ENCODE measurements around the gene MFN1.
"Not testable (repeated sequence)": the region's sequence is repeated elsewhere in the genome, so short reads cannot be mapped to it uniquely, and the experiment has no call there.

Gene MFN1

DNA sequence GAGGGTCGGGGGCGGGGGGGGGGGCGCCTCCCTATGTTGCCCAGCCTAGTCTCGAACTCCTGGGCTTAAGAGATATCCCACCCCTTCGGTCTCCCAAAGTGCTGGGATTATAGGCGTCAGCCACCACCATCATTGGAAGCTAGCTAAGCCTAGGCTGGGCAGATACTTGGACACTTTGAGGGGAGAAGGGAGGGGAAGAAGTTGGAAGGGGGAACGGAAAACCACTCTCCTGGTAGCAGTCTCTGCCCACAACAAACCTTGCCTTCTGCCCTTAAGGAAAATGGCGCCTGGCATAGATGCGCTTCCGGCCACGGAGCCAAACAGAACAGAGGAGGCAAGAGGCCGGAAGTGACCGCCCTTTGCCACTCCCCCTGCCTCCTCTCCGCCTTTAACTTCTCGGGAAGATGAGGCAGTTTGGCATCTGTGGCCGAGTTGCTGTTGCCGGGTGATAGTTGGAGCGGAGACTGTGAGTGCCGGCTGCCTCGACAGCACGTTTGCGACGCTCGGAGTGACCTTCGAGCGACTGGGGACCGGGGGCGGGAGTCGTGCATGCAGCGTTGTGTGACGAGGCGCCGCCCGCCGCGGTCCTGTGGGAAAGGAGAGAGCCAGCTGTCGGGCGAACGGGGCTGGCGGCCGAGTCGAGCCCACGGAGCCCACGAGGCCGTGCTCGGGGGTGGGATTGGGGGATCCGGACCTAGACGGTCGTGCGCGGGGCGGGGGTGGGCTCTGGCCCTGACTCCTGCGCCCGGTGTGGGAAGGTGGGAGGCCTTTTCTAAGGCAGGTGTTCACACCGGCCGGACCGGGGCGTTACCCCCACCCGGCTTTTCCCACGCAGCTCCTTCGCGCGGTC lies at the start of gene MFN1:
Gene MFN1 (plus strand): TSS at position 365 of the 850 bp plus-strand sequence. CDS start 1,143 bp downstream, outside the sequence.
- peak; percentile 99 for DNase-seq (ENCODE audit: low spot score)

- DNase-seq (ENCODE audit: low spot score) = no peak
Measured at GRCh38 chr3:179297971-179298725, 49.4 kb upstream of the MFN1 start.

DNA sequence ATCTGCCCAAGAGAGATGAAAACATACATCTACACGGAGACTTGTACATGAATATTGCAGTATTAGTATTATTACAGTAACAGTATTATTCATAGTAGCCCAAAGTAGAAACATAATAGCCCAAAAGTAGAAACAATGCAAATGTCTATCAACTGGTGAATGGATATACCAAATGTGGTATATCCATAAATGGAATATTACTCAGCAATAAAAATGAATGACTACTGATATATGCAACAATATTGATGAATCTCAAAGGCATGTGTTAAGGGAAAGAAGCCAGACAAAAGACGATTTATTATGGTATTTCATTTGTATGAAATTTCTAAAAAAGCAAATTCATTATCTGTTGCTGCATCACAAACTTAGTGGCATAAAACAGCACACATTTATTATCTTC lies 48.2 kb upstream of the MFN1 start:
- no peak for DNase-seq (ENCODE audit: low spot score)

DNA sequence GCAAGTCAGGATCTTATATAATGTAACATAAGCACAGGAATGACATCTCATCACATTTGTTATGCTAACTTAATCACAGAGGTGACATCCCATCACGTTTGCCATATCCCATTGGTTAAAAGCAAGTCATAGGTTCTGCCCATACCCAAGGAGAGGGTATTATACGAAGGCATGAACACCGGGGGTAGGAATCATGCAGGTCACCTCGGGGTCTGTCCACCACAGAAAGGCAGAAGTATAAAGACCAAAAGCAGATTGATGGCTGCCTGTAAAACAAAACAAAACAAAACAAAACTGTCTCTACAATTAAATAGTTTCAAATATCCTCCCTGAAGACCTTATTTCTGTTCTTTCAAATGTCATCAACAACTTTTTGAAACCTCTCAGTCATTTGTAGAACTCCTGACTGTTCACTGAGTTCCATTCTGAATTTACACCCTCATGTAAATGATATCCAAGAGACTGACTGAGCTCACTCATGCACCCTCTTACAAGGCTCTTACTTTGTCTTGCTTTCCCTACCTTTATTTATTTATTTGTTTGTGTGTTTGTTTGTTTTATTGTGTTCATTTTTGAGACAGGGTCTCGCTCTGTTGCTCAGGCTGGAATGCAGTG lies 47.4 kb upstream of the MFN1 start:
- no peak for DNase-seq (ENCODE audit: low spot score)

DNA sequence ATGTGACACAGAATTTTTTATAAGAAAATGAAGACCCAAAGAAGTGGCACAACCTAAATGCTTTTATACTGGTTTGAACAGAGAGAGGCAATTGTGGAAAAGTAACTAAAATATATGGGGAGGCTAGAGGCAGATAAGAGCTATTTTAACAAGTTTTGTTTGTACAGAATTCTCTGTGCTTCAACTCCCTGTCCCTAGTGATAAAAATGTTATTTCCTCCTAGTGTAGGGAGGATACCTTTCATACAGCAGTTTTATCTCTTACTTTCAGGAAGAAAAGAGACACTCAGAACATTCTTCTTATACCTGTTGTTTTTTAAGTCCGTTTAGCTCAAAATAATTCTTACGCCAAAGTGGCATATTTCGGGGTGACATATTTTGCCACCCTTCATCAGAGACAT lies 45.9 kb upstream of the MFN1 start:
- DNase-seq (ENCODE audit: low spot score) = no peak

DNA sequence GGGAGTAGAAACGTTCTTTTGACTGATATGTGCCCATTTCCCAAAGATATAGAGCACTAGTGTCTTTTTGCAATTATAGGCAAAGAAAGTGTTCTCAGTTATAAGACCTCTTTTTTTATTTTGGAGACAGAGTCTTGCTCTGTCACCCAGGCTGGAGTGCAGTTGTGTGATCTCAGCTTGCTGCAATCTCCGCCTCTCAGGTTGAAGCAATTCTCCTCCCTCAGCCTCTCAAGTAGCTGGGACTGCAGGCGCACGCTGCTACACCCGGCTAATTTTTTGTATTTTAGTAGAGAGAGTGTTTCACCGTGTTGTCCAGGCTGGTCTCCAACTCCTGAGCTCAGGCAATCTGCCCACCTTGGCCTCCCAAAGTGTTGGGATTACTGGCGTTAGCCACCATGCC lies 45.4 kb upstream of the MFN1 start:
- no peak for DNase-seq (ENCODE audit: low spot score)

DNA sequence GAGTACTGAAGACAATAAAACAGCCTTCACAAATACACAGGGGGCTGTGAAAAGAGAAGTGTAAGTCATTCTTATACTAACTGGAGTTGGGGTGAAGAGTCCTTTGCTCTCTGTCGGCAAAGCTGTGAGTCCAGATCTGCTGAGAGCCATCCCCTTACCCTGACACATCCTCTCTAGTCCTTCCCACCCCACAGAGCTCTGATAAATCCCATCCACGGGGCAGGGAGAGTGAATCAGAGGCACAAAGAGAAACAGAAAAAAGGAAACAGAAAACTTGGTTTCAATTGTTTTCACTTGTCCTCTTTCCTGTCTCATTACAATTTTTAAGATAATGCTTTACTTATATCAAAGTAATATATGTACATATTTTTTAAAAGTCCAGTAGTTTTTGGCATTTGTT lies 42.9 kb upstream of the MFN1 start:
- no peak for DNase-seq (ENCODE audit: low spot score)

DNA sequence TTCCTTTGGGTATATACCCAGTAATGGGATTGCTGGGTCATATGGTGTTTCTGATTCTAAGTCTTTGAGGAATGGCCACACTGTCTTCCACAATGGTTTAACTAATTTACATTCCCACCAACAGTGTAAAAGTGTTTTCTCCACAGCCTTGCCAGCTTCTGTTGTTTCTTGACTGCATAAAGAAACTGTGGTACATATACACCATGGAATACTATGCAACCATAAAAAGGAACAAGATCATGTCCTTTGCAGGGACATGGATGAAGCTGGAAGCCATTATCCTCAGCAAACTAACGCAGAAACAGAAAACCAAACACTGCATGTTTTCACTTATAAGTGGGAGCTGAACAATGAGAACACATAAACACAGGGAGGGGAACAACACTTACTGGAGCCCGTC lies 40.1 kb upstream of the MFN1 start:
- not testable (repeated sequence) for DNase-seq (ENCODE audit: low spot score)

- no peak for DNase-seq (ENCODE audit: low spot score)
Measured at GRCh38 chr3:179308001-179308400, 39.5 kb upstream of the MFN1 start.

DNA sequence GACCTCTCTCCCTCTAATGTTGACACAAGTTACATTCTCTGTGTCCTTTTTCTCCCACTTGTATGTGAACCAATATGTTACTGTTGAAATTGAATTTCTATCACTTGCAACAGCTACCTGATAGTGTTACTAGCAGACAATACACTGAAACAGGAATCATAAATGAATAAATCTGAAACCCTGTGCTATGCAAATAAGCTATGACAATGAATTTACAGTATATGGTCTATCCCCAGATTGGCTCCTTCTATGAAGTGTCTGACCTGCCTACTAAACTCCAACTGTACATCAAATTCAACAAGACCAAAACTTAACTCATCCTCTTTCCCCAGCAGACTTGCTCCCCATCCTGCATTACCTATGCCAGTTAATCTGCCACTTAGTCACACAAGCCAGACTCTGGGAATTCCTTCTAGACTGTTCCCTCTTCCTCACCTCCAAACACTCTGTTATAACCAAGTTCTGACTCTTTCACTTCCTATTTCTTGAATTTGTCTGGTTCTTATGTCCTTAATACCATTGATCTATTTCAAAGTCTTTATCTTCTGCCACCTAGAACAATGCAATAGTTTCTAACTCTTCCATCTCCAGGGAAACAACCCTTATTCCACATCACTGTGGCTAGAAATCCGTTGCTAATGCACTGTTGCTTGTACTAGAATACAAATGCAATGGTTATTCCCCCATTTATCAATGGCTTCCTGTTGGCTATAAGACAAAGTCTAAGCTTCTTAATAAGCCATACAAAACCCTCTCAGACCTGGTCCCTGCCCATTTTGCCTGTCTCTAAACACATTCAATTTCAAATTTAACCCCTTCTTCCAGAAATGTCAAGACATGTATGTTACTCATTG lies 38.1 kb upstream of the MFN1 start:
- DNase-seq (ENCODE audit: low spot score) = no peak

GRCh38 chr3:179318876-179319275 lies 28.6 kb upstream of the MFN1 start:
- DNase-seq (ENCODE audit: low spot score) = no peak

DNA sequence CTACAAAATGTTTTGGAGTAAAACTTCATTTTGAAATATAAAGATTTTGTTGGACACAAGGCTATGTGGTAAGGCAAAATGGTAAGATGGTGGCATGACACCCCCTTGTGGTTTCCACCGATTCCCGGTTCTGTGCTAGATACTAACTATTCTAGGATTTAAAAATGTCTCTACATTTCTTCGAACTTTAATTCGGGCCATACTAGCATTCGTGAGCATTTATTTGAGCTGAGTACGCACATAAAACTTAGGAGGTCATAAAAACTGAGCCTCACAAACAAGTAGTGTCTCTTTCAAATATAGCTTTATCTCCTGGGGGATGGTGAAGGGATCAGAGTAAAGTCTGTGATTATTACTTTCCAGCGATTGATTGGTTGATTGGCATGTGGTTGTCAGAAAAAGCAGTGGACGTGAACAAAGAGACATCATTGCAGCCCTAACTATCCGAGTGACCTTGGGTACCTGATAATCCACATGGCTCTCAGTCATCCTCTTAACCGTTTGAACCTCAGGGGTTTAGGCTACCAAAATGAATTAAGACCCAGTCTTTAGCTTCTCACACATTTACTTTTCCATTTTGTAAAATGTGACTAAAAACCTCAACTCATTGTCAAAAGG lies 25.7 kb upstream of the MFN1 start:
- DNase-seq (ENCODE audit: low spot score) = peak; percentile 61

DNA sequence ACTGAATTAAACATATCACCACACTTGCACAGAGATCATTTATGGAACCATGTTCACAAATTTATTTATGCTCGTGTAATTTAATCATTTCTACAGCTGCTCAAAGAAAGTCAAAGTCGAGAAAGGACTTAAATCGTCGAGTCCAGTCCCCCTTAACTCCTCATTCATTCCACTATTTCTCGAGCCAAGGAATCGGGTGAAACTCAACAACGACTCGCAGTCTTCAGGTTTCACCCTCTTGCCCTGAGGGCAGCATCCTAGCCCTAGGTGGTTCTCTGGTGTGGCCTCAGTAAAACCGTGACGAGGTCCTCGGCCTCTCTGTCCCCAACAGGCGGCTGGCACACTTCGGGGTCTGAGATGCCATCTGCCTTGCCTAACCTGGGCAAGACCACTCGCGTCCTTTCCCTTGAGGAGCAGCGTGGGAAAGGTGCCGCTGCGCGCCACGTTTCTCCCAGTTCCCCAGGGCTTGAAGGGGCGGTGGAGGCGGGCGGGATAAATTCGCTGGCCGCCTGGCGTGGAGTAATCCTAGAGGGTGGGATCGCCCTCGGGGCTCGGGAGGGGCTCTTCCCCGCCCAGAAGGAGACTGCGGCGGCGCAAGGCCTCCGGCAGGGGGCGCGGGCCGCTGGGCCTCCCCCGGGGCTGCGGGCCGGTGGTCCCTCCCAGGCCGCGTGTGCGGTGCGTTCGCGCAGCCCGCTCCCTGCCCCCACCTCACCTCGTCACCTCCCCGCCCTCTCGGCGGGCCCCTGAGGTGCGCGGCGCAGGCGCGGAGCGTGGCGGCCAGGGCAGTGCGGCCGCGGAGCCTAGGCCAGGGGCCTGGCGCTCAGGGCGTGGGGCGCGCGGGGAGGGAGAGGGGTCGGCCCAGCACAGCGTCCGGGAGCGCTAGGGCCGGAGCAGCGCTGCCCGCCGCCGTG lies 25.0 kb upstream of the MFN1 start, which contains the start of gene ZNF639:
Gene ZNF639 (plus strand): TSS at position 746 of the 911 bp plus-strand sequence. CDS start 5,263 bp downstream, outside the sequence.
- DNase-seq (ENCODE audit: low spot score) = peak; percentile 73

GRCh38 chr3:179323197-179324110 lies 24.1 kb upstream of the MFN1 start:
- DNase-seq (ENCODE audit: low spot score) = peak; percentile 59

DNA sequence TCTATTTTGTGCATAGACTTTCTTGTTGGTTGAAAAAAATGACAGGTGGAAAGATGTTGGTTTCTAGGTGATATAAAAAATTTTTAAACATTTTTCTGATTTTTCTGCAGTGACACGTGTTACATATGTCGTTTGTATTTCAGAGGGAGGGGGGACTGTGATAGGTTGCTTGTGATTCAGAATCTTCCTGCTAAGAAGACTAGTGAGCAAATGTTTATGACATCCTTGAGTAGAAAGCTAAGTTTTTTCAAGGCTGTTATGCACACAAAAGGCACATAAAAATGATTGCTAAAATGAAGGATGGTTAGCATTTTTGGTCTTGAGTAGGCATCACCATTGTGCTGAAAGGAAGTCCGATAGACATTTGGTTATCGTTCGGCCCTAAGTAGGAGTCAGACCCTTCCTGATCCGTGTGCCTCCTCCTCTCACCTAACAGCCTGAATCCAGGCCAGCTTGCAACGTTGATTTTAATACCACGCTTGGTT lies 23.2 kb upstream of the MFN1 start:
- peak; percentile 14 for DNase-seq (ENCODE audit: low spot score)

DNA sequence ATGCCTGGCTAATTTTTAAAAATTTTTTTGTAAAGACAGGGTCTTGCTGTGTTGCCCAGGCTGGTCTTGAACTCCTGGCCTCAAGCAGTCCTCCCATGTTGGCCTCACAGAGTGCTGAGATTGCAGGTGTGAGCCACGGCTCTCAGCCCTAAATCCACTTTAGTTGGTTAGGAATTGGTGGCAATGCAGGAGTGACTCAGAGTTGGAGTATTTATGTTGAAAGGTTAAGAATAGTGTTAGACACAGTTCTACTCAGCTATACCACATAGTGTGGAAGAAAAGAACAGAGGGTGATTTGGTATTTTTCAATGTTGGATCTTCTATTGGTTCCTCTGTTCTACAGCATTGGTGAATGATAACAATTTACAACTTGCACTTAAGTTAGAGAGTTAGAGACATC lies 17.1 kb upstream of the MFN1 start:
- DNase-seq (ENCODE audit: low spot score) = no peak

DNA sequence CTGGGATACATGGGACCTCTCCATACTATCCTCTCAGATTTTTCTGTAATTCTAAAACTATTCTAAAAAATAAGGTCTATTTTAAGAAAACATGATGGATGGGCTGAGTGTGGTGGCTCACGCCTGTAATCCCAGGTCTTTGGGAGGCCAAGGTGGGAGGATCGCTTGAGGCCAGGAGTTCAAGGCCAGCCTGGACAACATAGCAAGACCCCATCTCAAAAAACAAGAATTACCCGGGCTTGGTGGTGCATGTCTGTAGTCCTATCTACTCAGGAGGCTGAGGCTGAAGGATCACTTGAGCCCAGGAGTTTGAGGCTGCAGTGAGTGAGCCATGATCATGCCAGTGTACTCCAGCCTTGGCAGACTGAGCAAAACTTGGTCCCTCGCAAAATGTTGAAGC lies 15.3 kb upstream of the MFN1 start:
- no peak for DNase-seq (ENCODE audit: low spot score)

- DNase-seq (ENCODE audit: low spot score) = no peak
Measured at GRCh38 chr3:179333084-179333483, 14.4 kb upstream of the MFN1 start.

- no peak for DNase-seq (ENCODE audit: low spot score)
Measured at GRCh38 chr3:179336345-179336929, 11.1 kb upstream of the MFN1 start.

Measured in pons (tissue), 1 donor.